CD8-positive, alpha-beta memory T cell (primary cell): ENCODE data around the gene PRKAR1B. TPM values are rescaled to one million over a fixed set of nuclear protein-coding genes. Genes with fewer than 3 reads are reported as not detected.
"Not testable (repeated sequence)": the region's sequence is repeated elsewhere in the genome, so short reads cannot be mapped to it uniquely, and the experiment has no call there.

Experiments
- CTCF ChIA-PET: fragments of 350-600 bp; sonication (Branson Sonifier 250); formaldehyde crosslinking; loops from one replicate; lab custom pipeline; 2021; ENCODE audit warnings: antibody characterized with exemption; lab: Charles Lee
- POLR2A ChIA-PET: fragments of 350-600 bp; sonication (Branson Sonifier 250); formaldehyde crosslinking; loops from one replicate; lab custom pipeline; 2021; ENCODE audit warnings: antibody characterized with exemption; lab: Charles Lee
- DNase-seq, 5 donors: peaks; one replicate each; pipeline versions ENCODE4 v3.0.0 to v3.0.0-alpha.2; 2020 to 2022; ENCODE audit warnings: mixed read lengths in 1 of 5
- H3K27ac ChIP-seq: one replicate; pipeline ENCODE4 v1.7.0; 2013; ENCODE audit warnings: low read depth, mild to moderate bottlenecking, low read length, moderate library complexity
- H3K27me3 ChIP-seq: 2 replicates; pipeline ENCODE4 v1.7.0; 2013; ENCODE audit warnings: low read length, mild to moderate bottlenecking; ENCODE audit not compliant: insufficient read depth, poor library complexity, severe bottlenecking
- H3K36me3 ChIP-seq: 2 replicates; pipeline ENCODE4 v1.7.0; 2013; ENCODE audit warnings: mild to moderate bottlenecking, low read length, moderate library complexity; ENCODE audit not compliant: insufficient read depth
- H3K4me1 ChIP-seq: 2 replicates; pipeline ENCODE4 v1.7.0; 2013; ENCODE audit warnings: mild to moderate bottlenecking, low read length, moderate library complexity; ENCODE audit not compliant: insufficient read depth
- H3K4me3 ChIP-seq: 2 replicates; pipeline ENCODE4 v1.7.0; 2013; ENCODE audit warnings: mild to moderate bottlenecking, low read length
- H3K9me3 ChIP-seq: 2 replicates; pipeline ENCODE4 v1.7.0; 2013; ENCODE audit warnings: mild to moderate bottlenecking, low read length
- H3K27ac Mint-ChIP-seq, 8 donors: one replicate each; pipeline ENCODE4 v1.8.0; 2020 to 2021; ENCODE audit warnings: mixed read lengths in 8 of 8, mild to moderate bottlenecking in 6 of 8, inconsistent platforms in 3 of 8, moderate library complexity in 3 of 8
- H3K27me3 Mint-ChIP-seq, 2 donors: one replicate each; pipeline ENCODE4 v1.8.0; 2020 to 2021; ENCODE audit warnings: mixed read lengths in 2 of 2, mild to moderate bottlenecking in 1 of 2, moderate library complexity in 1 of 2
- H3K36me3 Mint-ChIP-seq, 3 donors: one replicate each; pipeline ENCODE4 v1.8.0; 2020 to 2021; ENCODE audit warnings: mixed read lengths in 3 of 3, inconsistent platforms in 1 of 3, mild to moderate bottlenecking in 1 of 3
- H3K4me1 Mint-ChIP-seq, 3 donors: one replicate each; pipeline ENCODE4 v1.8.0; 2020 to 2021; ENCODE audit warnings: mixed read lengths in 3 of 3, inconsistent platforms in 1 of 3, mild to moderate bottlenecking in 1 of 3
- H3K4me3 Mint-ChIP-seq, 7 donors: one replicate each; pipeline ENCODE4 v1.8.0; 2020 to 2021; ENCODE audit warnings: mixed read lengths in 7 of 7, mild to moderate bottlenecking in 6 of 7, moderate library complexity in 4 of 7, inconsistent platforms in 2 of 7
- H3K9me3 Mint-ChIP-seq, 5 donors: one replicate each; pipeline ENCODE4 v1.8.0; 2020 to 2022; ENCODE audit warnings: mixed read lengths in 5 of 5, mild to moderate bottlenecking in 3 of 5, moderate library complexity in 2 of 5, inconsistent platforms in 1 of 5
- polyA plus RNA-seq: library from polyadenylated mRNA; unstranded; fragments of 300-500 nt; fragmentation: Illumina TruSeq; gene quantifications from one replicate; pipeline ENCODE4 v1.2.3, GENCODE V29; 2021
- total RNA-seq, 2 experiments: library from RNA; stranded (reverse); gene quantifications; one replicate each; pipeline ENCODE4 v1.2.3, GENCODE V29; 2021

The PRKAR1B gene
- total and polyA plus RNA-seq, 3 experiments from 2014 or later: 8.1 to 32.4 (median 28.3) TPM

DNA sequence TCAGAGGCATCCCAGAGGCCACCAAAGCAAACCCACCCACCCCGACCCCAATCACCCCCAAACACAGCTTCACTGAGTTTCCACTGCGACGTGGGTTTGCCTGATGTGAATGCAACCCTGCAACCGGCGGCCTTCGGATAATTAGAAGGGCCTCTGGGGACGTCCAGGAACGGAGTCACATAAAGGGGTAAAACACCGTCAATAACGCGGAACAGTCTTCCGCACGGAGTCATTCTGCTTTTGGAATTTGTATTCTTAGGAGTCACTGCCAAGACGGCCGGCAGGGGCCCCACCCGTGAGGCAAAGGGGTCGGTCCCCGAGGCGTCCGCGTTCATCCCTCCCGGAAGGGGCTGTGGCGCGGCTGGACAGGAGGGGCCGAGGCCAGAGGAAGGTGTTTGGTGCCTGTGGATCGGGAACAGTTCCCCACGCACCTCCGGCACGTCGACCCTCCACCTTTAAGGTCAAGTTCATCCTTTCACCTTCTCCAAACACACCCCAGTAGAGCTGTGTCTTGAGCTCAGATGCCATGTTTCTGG is 170.7 kb downstream of the PRKAR1B start:
- Histone ChIP-seq H3K4me3 (no peak overlapping the region), H3K9me3 (no peaks in the 10 kb centered on the region), H3K4me1 (no peaks in the 10 kb centered on the region), H3K27ac (no peak overlapping the region), H3K27me3 (no peaks in the 10 kb centered on the region), H3K36me3 (no peaks in the 10 kb centered on the region)
- H3K4me3 Mint-ChIP-seq: no peak overlapping the region
- H3K27me3 Mint-ChIP-seq: no peaks in the 10 kb centered on the region
- ChIA-PET POLR2A (no interaction called here), CTCF (no interaction called here)
- H3K4me1 Mint-ChIP-seq: no peaks in the 10 kb centered on the region
- H3K9me3 Mint-ChIP-seq: no peaks in the 10 kb centered on the region
- H3K27ac Mint-ChIP-seq: peak overlapping the region in 1 of 8 donors; percentile 60
- no peak for DNase-seq
- no peaks in the 10 kb centered on the region for H3K36me3 Mint-ChIP-seq

DNA sequence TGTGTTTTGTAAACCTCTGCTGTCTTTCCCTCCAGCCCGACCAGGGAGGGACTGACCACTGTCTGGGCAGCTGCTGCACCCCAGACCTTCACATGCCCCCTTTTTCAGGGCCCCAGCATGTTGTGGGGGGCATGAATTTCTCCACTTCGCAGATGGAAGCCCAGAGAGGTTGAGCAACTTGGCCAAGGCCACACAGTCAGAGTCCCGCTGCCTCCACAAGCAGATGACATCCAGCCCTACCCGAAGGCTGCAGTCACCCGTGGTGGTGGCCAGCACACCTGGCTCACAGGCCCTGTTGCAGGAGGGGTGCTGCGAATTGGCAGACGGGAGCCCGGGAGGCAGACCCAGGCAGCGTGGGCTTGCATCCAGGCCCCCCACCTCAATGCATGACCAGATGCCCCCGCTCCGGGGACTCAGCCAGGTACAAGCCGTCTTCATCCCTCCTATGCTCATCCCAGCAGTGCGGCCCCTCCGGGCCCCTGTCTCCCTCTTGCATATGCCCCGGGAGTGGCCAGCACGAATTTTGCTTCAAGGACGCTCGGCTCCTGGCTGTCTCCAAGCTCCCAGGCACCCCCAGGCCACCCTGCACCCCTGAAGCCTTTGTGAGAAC is 171.4 kb downstream of the PRKAR1B start:
- no peaks in the 10 kb centered on the region for H3K9me3 ChIP-seq

DNA sequence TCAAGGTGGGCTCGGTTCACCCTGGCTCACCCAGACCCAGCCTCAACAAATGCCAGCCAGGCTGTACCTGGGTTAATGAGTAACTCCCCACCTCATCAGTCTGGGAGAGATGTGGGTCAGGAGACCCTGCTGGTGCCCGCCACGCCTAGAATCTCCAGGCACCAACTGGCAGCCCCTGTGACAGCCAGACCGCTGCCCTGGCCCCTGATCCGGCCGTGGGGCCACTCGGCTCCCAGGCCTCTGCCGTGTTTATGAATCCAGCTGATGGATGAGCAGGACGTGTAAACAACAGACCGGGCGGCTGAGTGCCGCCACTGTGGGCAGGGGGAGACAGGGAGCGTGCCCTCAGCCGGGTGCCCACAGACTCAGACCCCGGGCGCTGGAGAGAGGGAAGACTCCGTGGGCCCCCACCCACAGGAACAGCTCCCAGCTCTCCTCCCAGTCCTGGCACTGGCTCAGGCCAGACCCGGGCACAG is 173.4 kb downstream of the PRKAR1B start:
- no peaks in the 10 kb centered on the region for H3K9me3 ChIP-seq
- H3K4me3 ChIP-seq: no peak overlapping the region
- POLR2A ChIA-PET: no interaction called here
- Mint-ChIP-seq H3K27ac (no peak overlapping the region), H3K36me3 (peaks cover 1 to 4% (median 2%) of the 10 kb centered on the region in 3 donors), H3K27me3 (no peaks in the 10 kb centered on the region), H3K4me1 (no peaks in the 10 kb centered on the region), H3K4me3 (no peak overlapping the region), H3K9me3 (no peaks in the 10 kb centered on the region)
- CTCF ChIA-PET: no interaction called here
- DNase-seq: no peak
- H3K27ac ChIP-seq: no peak overlapping the region
- H3K4me1 ChIP-seq: no peaks in the 10 kb centered on the region
- no peaks in the 10 kb centered on the region for H3K27me3 ChIP-seq
- no peaks in the 10 kb centered on the region for H3K36me3 ChIP-seq

More for the DNA sequence above, 171.4 kb downstream of the PRKAR1B start:
- Mint-ChIP-seq H3K4me3 (no peak overlapping the region), H3K36me3 (no peaks in the 10 kb centered on the region), H3K27me3 (no peaks in the 10 kb centered on the region), H3K27ac (peak overlapping the region in 1 of 8 donors; percentile 54), H3K4me1 (no peaks in the 10 kb centered on the region), H3K9me3 (no peaks in the 10 kb centered on the region)
- no peak overlapping the region for H3K4me3 ChIP-seq
- ChIA-PET CTCF (no interaction called here), POLR2A (no interaction called here)
- H3K27ac ChIP-seq: no peak overlapping the region
- H3K4me1 ChIP-seq: no peaks in the 10 kb centered on the region
- H3K27me3 ChIP-seq: no peaks in the 10 kb centered on the region
- no peaks in the 10 kb centered on the region for H3K36me3 ChIP-seq
- DNase-seq: no peak

DNA sequence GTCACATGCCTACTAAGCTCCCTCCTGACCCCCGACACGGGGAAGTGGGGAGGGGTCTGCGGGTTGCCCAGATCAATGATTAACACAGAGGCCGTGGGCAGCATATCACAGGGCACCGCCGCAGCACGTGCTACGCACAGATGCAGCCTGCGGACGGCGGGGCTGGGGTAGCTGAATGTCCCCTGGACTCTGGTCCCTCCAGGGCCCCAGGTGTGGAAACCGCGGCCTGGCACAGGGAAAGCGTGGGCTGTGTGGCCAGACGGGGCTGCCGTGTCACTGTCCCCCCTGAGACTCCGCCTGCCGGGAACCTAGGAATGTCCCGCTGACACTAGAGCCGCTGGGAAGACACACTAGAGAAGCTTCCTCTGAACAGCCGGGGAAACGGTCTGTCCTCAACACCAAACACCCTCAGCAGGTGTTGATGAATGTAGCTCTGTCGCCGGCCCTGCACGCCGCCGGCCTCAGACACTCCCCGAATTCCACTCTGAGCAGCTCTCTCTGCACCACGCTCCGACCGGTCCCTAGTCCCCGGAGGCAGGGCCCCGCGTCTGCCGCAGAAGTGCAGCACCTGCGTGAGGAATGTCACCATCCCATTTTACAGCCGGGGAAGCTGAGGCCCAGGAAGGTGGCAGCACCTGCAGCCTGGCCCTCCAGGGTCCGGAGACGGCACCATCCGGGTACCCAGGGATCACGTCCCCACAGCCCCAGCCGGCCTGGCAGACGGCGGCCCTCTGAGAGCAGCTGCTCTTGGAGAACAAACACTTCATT is 174.0 kb downstream of the PRKAR1B start:
- Histone ChIP-seq H3K4me3 (no peak overlapping the region), H3K4me1 (no peaks in the 10 kb centered on the region), H3K27ac (no peak overlapping the region), H3K27me3 (no peaks in the 10 kb centered on the region), H3K9me3 (no peaks in the 10 kb centered on the region), H3K36me3 (no peaks in the 10 kb centered on the region)
- POLR2A ChIA-PET: no interaction called here
- H3K27ac Mint-ChIP-seq: no peak overlapping the region
- H3K27me3 Mint-ChIP-seq: no peaks in the 10 kb centered on the region
- H3K4me1 Mint-ChIP-seq: no peaks in the 10 kb centered on the region
- CTCF ChIA-PET: no interaction called here
- peaks cover 1 to 5% (median 3%) of the 10 kb centered on the region in 3 donors for H3K36me3 Mint-ChIP-seq
- H3K9me3 Mint-ChIP-seq: no peaks in the 10 kb centered on the region
- no peak for DNase-seq
- no peak overlapping the region for H3K4me3 Mint-ChIP-seq

DNA sequence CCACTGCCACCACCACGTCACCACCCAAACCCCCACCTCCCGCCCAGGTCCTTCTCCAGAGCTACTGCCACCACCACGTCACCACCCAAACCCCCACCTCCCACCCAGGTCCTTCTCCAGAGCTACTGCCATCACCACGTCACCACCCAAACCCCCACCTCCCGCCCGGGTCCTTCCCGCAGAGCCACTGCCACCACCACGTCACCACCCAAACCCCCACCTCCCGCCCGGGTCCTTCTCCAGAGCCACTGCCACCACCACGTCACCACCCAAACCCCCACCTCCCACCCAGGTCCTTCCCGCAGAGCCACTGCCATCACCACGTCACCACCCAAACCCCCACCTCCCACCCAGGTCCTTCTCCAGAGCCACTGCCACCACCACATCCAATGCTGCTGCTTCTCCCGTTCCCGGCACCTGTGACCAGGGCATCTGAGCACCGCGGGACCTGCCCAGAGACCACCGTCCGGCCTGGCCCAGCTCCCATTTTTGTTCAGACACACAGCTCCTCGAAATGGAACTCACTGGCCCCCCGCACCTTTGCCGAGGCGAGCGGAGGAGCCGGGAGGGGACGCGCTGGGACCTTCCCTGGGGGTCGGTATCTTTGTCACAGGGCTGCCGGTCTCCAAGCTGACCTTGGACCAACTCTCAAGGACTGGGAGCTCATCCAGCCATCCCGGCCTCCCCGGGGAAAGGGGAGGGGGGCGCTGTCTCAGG is 174.8 kb downstream of the PRKAR1B start:
- H3K36me3 Mint-ChIP-seq, H3K4me3 ChIP-seq, H3K27me3 ChIP-seq, DNase-seq, H3K27ac ChIP-seq, H3K36me3 ChIP-seq, H3K4me1 ChIP-seq, H3K27me3 Mint-ChIP-seq, CTCF ChIA-PET, H3K9me3 Mint-ChIP-seq, H3K4me3 Mint-ChIP-seq, POLR2A ChIA-PET, H3K4me1 Mint-ChIP-seq, H3K9me3 ChIP-seq: not testable (repeated sequence)
- H3K27ac Mint-ChIP-seq: peak overlapping the region in 1 of 8 donors; percentile 63

DNA sequence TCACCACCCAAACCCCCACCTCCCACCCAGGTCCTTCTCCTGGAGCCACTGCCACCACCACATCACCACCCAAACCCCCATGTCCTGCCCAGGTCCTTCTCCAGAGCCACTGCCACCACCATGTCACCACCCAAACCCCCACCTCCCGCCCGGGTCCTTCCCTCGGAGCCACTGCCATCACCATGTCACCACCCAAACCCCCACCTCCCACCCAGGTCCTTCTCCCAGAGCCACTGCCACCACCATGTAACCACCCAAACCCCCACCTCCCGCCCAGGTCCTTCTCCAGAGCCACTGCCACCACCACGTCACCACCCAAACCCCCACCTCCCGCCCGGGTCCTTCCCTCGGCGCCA is 175.5 kb downstream of the PRKAR1B start:
- CTCF ChIA-PET, POLR2A ChIA-PET, H3K36me3 ChIP-seq, H3K27me3 Mint-ChIP-seq, H3K36me3 Mint-ChIP-seq, H3K9me3 ChIP-seq, H3K4me1 ChIP-seq, H3K27ac ChIP-seq, H3K4me3 Mint-ChIP-seq, H3K4me1 Mint-ChIP-seq, H3K4me3 ChIP-seq, H3K9me3 Mint-ChIP-seq, H3K27me3 ChIP-seq, DNase-seq: not testable (repeated sequence)
- peak overlapping the region in 1 of 8 donors; percentile 12 for H3K27ac Mint-ChIP-seq

DNA sequence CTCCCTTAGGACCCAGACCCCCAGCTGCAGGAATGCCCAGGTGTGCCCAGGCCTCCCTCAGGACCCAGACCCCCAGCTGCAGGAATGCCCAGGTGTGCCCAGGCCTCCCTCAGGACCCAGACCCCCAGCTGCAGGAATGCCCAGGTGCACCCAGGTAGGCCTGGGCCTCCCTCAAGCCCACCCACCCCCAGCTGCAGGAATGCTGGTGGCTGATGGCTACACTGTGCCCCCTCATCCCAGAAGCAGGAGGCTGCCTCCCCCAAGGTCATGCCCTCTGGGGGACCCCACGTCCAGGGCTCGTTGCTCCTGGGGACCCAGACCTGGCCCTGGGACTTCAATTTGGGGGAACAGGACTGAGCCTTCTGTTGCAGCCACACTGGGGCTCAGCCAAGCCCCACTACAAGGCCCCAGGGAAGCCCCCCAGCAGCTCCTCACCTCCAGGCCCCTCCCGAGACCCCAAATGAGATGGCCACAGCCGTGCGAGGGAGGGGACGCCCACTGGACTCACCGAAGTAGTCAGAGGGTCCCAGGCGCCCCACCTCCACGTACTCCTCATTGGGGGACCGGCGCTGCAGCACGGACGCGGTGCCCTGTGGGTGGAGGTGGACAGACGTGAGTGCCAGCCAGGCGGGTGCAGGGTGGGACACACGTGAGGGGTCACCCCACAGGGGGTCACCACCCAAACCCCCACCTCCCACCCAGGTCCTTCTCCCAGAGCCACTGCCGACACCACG is 176.0 kb downstream of the PRKAR1B start:
- Histone ChIP-seq H3K9me3 (no peaks in the 10 kb centered on the region), H3K27ac (no peak overlapping the region), H3K36me3 (no peaks in the 10 kb centered on the region), H3K4me3 (no peak overlapping the region), H3K4me1 (no peaks in the 10 kb centered on the region), H3K27me3 (no peaks in the 10 kb centered on the region)
- H3K4me3 Mint-ChIP-seq: no peak overlapping the region
- ChIA-PET CTCF (no interaction called here), POLR2A (no interaction called here)
- peaks cover 1 to 5% (median 3%) of the 10 kb centered on the region in 3 donors for H3K36me3 Mint-ChIP-seq
- peaks cover 0 to 2% (median 0%) of the 10 kb centered on the region in 5 donors for H3K9me3 Mint-ChIP-seq
- no peak overlapping the region for H3K27ac Mint-ChIP-seq
- DNase-seq: no peak
- no peaks in the 10 kb centered on the region for H3K27me3 Mint-ChIP-seq
- H3K4me1 Mint-ChIP-seq: no peaks in the 10 kb centered on the region
